ENCODE measurements around the gene AK5.

AK5 gene

DNA sequence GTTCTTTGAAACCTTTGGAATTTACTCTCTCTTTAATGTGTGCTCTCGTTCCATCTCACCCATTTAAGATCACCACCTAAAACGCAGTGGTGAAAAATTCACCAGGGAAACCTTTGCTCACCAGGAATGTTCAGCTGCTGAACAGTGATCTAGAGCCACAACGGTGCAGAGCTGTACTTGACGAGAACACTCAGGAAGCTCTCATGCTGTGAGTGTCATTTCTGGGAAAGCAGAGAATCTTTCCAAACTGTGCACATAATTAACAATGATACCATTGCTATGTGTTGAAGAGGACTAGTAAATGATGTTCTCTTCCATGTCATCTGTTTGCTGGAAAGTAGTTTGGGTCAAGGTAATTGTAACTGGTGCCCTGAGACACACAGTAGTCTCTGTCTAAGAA lies 283.5 kb downstream of the AK5 start:
- POLR2A ChIA-PET = no interaction called here
- TF ChIP-seq, protein P1, sequence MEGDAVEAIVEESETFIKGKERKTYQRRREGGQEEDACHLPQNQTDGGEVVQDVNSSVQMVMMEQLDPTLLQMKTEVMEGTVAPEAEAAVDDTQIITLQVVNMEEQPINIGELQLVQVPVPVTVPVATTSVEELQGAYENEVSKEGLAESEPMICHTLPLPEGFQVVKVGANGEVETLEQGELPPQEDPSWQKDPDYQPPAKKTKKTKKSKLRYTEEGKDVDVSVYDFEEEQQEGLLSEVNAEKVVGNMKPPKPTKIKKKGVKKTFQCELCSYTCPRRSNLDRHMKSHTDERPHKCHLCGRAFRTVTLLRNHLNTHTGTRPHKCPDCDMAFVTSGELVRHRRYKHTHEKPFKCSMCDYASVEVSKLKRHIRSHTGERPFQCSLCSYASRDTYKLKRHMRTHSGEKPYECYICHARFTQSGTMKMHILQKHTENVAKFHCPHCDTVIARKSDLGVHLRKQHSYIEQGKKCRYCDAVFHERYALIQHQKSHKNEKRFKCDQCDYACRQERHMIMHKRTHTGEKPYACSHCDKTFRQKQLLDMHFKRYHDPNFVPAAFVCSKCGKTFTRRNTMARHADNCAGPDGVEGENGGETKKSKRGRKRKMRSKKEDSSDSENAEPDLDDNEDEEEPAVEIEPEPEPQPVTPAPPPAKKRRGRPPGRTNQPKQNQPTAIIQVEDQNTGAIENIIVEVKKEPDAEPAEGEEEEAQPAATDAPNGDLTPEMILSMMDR (IDR thresholded peaks at IDR 0.05; ENCODE audit: control extremely low read depth, extremely low read depth, low read depth, missing control alignments) = no peak
- DNase-seq (ENCODE audit: extremely low spot score) = no peak
- CTCF ChIA-PET = interaction anchor here (1.8 to 3.0 kb wide), 2 partner anchors 12 to 32 kb away, joined by 4 to 7 read pairs; no protein-coding TSS in a partner anchor

DNA sequence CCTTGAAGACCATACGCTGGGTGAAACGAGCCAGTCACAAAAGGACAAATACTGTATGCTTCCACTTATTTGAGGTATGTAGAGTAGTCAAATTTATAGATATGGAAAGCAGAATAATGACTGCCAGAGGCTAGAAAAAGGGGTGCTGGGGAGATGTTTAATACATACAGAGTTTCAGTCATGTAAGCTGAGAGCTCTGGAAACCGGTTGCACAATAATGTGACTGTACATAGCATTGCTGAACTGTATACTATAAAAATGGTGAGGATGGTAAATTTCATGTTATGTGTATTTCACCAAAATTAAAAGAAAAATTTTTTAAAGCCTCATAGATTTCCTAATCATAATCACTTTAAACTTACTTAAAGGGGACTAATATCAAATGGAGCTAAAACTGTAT lies 289.8 kb downstream of the AK5 start:
- ChIA-PET POLR2A (no interaction called here), CTCF (interaction anchor here (1.3 kb wide), 1 partner anchor 38 kb away, joined by 5 read pairs; no protein-coding TSS in a partner anchor)
- no peak for DNase-seq (ENCODE audit: extremely low spot score)
- TF ChIP-seq, protein P1 (IDR thresholded peaks at IDR 0.05; ENCODE audit: control extremely low read depth, extremely low read depth, low read depth, missing control alignments) = no peak

DNA sequence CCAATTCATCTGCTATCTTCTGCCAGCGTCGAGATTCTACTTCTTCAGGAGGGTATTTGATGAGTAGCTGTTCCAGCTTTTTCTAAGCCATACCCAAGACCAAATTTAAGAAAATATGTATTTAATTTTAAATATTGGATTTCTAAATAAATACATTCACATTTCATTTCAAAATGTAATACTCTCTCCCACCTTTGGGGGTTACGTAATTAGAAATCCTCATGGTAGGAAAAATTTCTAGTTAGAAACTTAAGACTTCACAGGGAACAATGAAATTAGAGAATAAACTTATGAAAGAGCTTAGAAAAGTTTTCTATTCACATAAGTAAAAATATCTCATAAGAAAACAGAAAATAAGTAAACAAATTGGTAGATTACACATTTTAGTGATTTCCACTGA lies 297.7 kb downstream of the AK5 start:
- CTCF ChIA-PET = interaction anchor here (1.0 to 1.8 kb wide), 4 partner anchors 8 to 43 kb away, joined by 3 to 6 read pairs (median 4); no protein-coding TSS in a partner anchor
- POLR2A ChIA-PET = interaction anchor here (0.6 kb wide), 1 partner anchor 1057 kb away, joined by 3 read pairs; no protein-coding TSS in a partner anchor
- TF ChIP-seq, protein P1 (IDR thresholded peaks at IDR 0.05; ENCODE audit: control extremely low read depth, extremely low read depth, low read depth, missing control alignments) = no peak
- DNase-seq (ENCODE audit: extremely low spot score) = no peak

DNA sequence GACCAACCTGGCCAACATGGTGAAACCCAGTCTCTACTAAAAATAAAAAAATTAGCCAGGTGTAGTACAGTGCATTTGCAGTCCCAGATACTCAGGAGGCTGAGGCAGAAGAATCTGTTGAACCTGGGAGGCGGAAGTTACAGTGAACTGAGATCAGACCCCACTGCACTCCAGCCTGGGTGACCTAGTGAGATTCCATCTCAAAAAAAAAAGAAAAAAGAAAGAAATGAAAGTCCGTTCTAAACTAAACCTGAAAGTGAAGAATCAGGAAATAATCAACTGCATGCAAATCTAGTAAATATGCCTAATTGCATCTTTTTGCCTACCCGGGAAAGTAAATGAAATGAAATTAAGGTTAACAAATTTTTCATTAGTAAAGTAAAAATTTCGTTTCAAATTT lies 301.1 kb downstream of the AK5 start:
- peak; percentile 20 for DNase-seq (ENCODE audit: extremely low spot score)
- ChIA-PET CTCF (no interaction called here), POLR2A (no interaction called here)
- TF ChIP-seq, protein P1 (IDR thresholded peaks at IDR 0.05; ENCODE audit: control extremely low read depth, extremely low read depth, low read depth, missing control alignments) = no peak

DNA sequence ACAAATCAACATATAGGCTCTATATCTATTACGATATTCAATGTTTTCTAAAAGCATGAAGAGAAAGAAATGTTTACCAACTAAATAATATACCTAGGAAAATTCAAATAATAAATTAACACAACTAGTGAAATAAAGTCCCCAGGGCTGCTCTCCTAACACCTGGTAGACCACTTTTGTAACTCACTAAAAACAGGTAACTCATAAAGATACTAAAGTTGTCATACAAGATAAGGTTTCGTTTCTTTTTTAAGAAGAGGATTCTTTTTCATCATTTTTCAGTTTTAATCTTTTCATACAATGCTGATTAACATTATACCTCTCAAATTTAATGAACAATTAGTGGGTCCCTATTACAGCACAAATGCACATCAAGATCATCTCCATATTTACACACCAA lies 301.7 kb downstream of the AK5 start:
- TF ChIP-seq, protein P1 (IDR thresholded peaks at IDR 0.05; ENCODE audit: control extremely low read depth, extremely low read depth, low read depth, missing control alignments) = no peak
- ChIA-PET POLR2A (no interaction called here), CTCF (no interaction called here)
- peak; percentile 18 for DNase-seq (ENCODE audit: extremely low spot score)

DNA sequence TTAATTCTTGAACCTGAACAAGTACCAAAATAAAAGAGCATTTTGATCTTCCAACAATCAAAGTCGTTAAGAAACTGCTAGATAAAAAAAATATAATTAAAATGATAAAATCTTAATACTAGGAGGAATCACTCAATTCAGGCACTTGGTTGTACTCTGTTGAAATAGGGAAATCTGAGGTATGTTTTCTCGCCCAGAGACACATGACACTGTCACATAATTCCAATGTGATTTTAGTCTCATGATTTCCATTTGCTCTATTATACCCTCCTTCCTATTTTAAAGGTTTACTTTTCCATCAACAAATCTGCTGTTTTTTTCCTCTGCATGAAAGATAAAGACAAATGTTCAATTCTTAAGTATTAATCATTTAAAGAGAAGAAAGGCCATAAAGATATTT lies 303.1 kb downstream of the AK5 start:
- ChIA-PET CTCF (interaction anchor here (2.9 kb wide), 1 partner anchor 8 kb away, joined by 15 read pairs; no protein-coding TSS in a partner anchor), POLR2A (no interaction called here)
- TF ChIP-seq, protein P1 (IDR thresholded peaks at IDR 0.05; ENCODE audit: control extremely low read depth, extremely low read depth, low read depth, missing control alignments) = no peak
- no peak for DNase-seq (ENCODE audit: extremely low spot score)
